HG03558 (cell line): ENCODE measurements around the gene CASP6.
"Not testable (repeated sequence)": the region's sequence is repeated elsewhere in the genome, so short reads cannot be mapped to it uniquely, and the experiment has no call there.

Experiments used
- ATAC-seq: cut with Tn5 transposase; IDR thresholded peaks from one replicate; pipeline ENCODE4 v1.9.1; 2021; ENCODE audit warnings: moderate number of reproducible peaks; ENCODE audit not compliant: unreplicated experiment; ENCODE audit errors: extremely low read depth

The CASP6 gene

GRCh38 chr4:109722357-109722756 is 19.1 kb upstream of the CASP6 start:
- no peak for ATAC-seq

- no peak for ATAC-seq
Observed at GRCh38 chr4:109721033-109721432, 17.8 kb upstream of the CASP6 start.

- ATAC-seq: no peak
Observed at GRCh38 chr4:109719604-109720003, 16.4 kb upstream of the CASP6 start.

- ATAC-seq: no peak
Observed at GRCh38 chr4:109718759-109719158, 15.5 kb upstream of the CASP6 start.

GRCh38 chr4:109713500-109713899 is 10.3 kb upstream of the CASP6 start:
- ATAC-seq: no peak

GRCh38 chr4:109708990-109709389 is 5.7 kb upstream of the CASP6 start:
- ATAC-seq: peak; percentile 87

- ATAC-seq: no peak
Observed at GRCh38 chr4:109708435-109708834, 5.2 kb upstream of the CASP6 start.

GRCh38 chr4:109703664-109704361 is 568 bp upstream of the CASP6 start:
- ATAC-seq: no peak

GRCh38 chr4:109701566-109702410 is 1.5 kb downstream of the CASP6 start:
- no peak for ATAC-seq

GRCh38 chr4:109699553-109700225 is 3.6 kb downstream of the CASP6 start:
- ATAC-seq: no peak

- no peak for ATAC-seq
Observed at GRCh38 chr4:109698656-109699055, 4.6 kb downstream of the CASP6 start.

GRCh38 chr4:109691411-109691920 is 11.8 kb downstream of the CASP6 start:
- ATAC-seq: no peak

- peak; percentile 87 for ATAC-seq
Observed at GRCh38 chr4:109690690-109691410, 12.4 kb downstream of the CASP6 start.

GRCh38 chr4:109684727-109685126 is 18.5 kb downstream of the CASP6 start:
- no peak for ATAC-seq

- ATAC-seq: no peak
Observed at GRCh38 chr4:109683621-109684253, 19.5 kb downstream of the CASP6 start.

GRCh38 chr4:109682875-109683274 is 20.4 kb downstream of the CASP6 start:
- no peak for ATAC-seq

- not testable (repeated sequence) for ATAC-seq
Observed at GRCh38 chr4:109678925-109679324, 24.3 kb downstream of the CASP6 start.

- not testable (repeated sequence) for ATAC-seq
Observed at GRCh38 chr4:109678472-109678871, 24.8 kb downstream of the CASP6 start.

GRCh38 chr4:109676886-109677285 is 26.4 kb downstream of the CASP6 start:
- ATAC-seq: no peak

GRCh38 chr4:109675843-109676242 is 27.4 kb downstream of the CASP6 start:
- ATAC-seq: no peak
